Gastroesophageal sphincter (tissue), 2 donors: ENCODE data around the gene RNF113B.

ENCODE experiments used
- EP300 ChIP-seq: sonication (generic); formaldehyde crosslinking; IDR thresholded peaks from one replicate; pipeline ENCODE4 v1.6.1; 2017; ENCODE audit warnings: antibody characterized with exemption, mild to moderate bottlenecking
- POLR2A ChIP-seq, 2 donors: fragments of 450-650 bp; IDR thresholded peaks; one replicate each; pipeline ENCODE4 v1.6.1; 2017; ENCODE audit warnings: antibody characterized with exemption in 2 of 2, mild to moderate bottlenecking in 2 of 2, moderate library complexity in 1 of 2

DNA sequence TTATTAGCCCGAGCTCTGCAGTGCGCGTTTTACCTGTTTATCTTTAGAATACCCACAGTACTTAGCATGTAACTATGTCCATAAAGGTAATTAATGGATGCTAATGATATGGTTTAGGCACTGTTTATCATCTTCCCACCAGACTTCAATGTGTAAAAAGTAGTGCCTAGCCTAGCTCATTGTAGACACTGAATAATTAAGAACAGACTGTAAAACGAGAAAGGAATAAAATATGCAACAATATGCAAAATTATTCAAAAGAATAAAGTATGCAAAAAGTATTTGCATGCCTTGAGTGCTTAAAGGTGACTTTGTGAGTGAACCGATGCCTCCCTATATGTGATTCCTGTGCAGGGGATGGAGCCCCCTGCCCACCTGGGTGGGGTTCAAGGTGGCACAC lies 35.7 kb upstream of the RNF113B start:
- TF ChIP-seq POLR2A (IDR thresholded peaks at IDR 0.05) (no peak), EP300 (no peak)
